Astrocyte (in vitro differentiated cells and primary cell): ENCODE results near the gene PXT1. TPM values are rescaled to one million over a fixed set of nuclear protein-coding genes. Genes with fewer than 3 reads are reported as not detected.
"Not testable (repeated sequence)": the region's sequence is repeated elsewhere in the genome, so short reads cannot be mapped to it uniquely, and the experiment has no call there.

ENCODE experiments used
- DNase-seq: peaks from one replicate; pipeline ENCODE4 v3.0.0-alpha.2; 2010; ENCODE audit warnings: low read depth
- FAIRE-seq: peaks from 2 replicates; lab custom pipeline; 2011; peaks lifted over from hg19 to GRCh38; lab: Jason Lieb, UNC
- H2AFZ ChIP-seq: 2 replicates; pipeline ENCODE4 v1.6.0; 2012; ENCODE audit warnings: low read depth, low read length, inconsistent platforms
- H3K27ac ChIP-seq: 2 replicates; pipeline ENCODE4 v1.5.1; 2011; ENCODE audit warnings: low read depth, low read length, inconsistent platforms
- H3K27me3 ChIP-seq: 2 replicates; pipeline ENCODE4 v1.6.0; 2011; ENCODE audit warnings: low read length, inconsistent platforms; ENCODE audit not compliant: insufficient read depth
- H3K36me3 ChIP-seq: 2 replicates; pipeline ENCODE4 v1.5.1; 2011; ENCODE audit warnings: low read length, inconsistent platforms; ENCODE audit not compliant: insufficient read depth
- H3K4me1 ChIP-seq: 2 replicates; pipeline ENCODE4 v1.5.1; 2011; ENCODE audit warnings: low read length, inconsistent platforms; ENCODE audit not compliant: insufficient read depth
- H3K4me2 ChIP-seq: 2 replicates; pipeline ENCODE4 v1.6.0; 2012; ENCODE audit warnings: low read length, inconsistent platforms
- H3K4me3 ChIP-seq: 2 replicates; pipeline ENCODE4 v1.5.1; 2011; ENCODE audit warnings: low read depth, mild to moderate bottlenecking, low read length, inconsistent platforms; ENCODE audit not compliant: insufficient read depth
- H3K79me2 ChIP-seq: 2 replicates; pipeline ENCODE4 v1.6.0; 2012; ENCODE audit warnings: mild to moderate bottlenecking, low read length, inconsistent platforms; ENCODE audit not compliant: insufficient read depth
- H3K9ac ChIP-seq: 2 replicates; pipeline ENCODE4 v1.6.0; 2012; ENCODE audit warnings: mild to moderate bottlenecking, low read length, inconsistent platforms
- H3K9me3 ChIP-seq: 2 replicates; pipeline ENCODE4 v1.5.1; 2012; ENCODE audit warnings: low read depth, mild to moderate bottlenecking, low read length, inconsistent platforms; ENCODE audit not compliant: insufficient read depth
- H4K20me1 ChIP-seq: 2 replicates; pipeline ENCODE4 v1.6.0; 2012; ENCODE audit warnings: low read length, inconsistent platforms; ENCODE audit not compliant: insufficient read depth
- H3K27ac Mint-ChIP-seq: one replicate; pipeline ENCODE4 v1.8.0; 2021; ENCODE audit warnings: mild to moderate bottlenecking, mixed read lengths; ENCODE audit not compliant: unreplicated experiment
- H3K27me3 Mint-ChIP-seq: one replicate; pipeline ENCODE4 v1.8.0; 2021; ENCODE audit warnings: low read depth, mixed read lengths; ENCODE audit not compliant: unreplicated experiment
- H3K36me3 Mint-ChIP-seq: one replicate; pipeline ENCODE4 v1.8.0; 2021; ENCODE audit warnings: low read depth, mixed read lengths; ENCODE audit not compliant: unreplicated experiment
- H3K4me1 Mint-ChIP-seq: one replicate; pipeline ENCODE4 v1.8.0; 2021; ENCODE audit warnings: low read depth, mixed read lengths; ENCODE audit not compliant: unreplicated experiment
- H3K4me3 Mint-ChIP-seq: one replicate; pipeline ENCODE4 v1.8.0; 2021; ENCODE audit warnings: mild to moderate bottlenecking, moderate library complexity, mixed read lengths; ENCODE audit not compliant: unreplicated experiment
- H3K9me3 Mint-ChIP-seq: one replicate; pipeline ENCODE4 v1.8.0; 2021; ENCODE audit warnings: mild to moderate bottlenecking, mixed read lengths; ENCODE audit not compliant: unreplicated experiment
- EZH2 ChIP-seq: IDR thresholded peaks from 2 replicates; pipeline ENCODE4 v1.6.1; 2012; ENCODE audit warnings: mild to moderate bottlenecking, low read length, inconsistent platforms; ENCODE audit not compliant: insufficient read depth
- total RNA-seq: library from RNA; stranded (reverse); gene quantifications from 2 replicates; pipeline ENCODE4 v1.2.1, GENCODE V29; 2021
- TF ChIP-seq, protein P1 (sequence below): IDR thresholded peaks from 2 replicates; pipeline ENCODE4 v1.5.1; 2011; ENCODE audit warnings: low read depth, mild to moderate bottlenecking, inconsistent platforms, low read length, moderate library complexity; ENCODE audit not compliant: insufficient read depth

The PXT1 gene
- total RNA-seq, 1 donor from 2014 or later: 0.09 TPM

GRCh38 chr6:36413489-36414480 is 28.9 kb downstream of the PXT1 start:
- Histone ChIP-seq H3K4me1 (no peaks in the 10 kb centered on the region), H3K27me3 (no peaks in the 10 kb centered on the region), H3K36me3 (no peaks in the 10 kb centered on the region), H3K27ac (no peak overlapping the region), H3K9me3 (no peaks in the 10 kb centered on the region), H2AFZ (no peak overlapping the region), H3K4me3 (no peak overlapping the region), H3K79me2 (no peaks in the 10 kb centered on the region), H3K4me2 (no peak overlapping the region), H4K20me1 (no peaks in the 10 kb centered on the region), H3K9ac (no peak overlapping the region)
- DNase-seq (no peak), FAIRE-seq (no peak)
- Mint-ChIP-seq H3K27me3 (peaks cover 2% of the 10 kb centered on the region), H3K4me3 (no peak overlapping the region), H3K4me1 (peaks cover 10% of the 10 kb centered on the region), H3K27ac (peak overlapping the region; percentile 82), H3K9me3 (no peaks in the 10 kb centered on the region), H3K36me3 (peaks cover 2% of the 10 kb centered on the region)
- TF ChIP-seq, protein P1, sequence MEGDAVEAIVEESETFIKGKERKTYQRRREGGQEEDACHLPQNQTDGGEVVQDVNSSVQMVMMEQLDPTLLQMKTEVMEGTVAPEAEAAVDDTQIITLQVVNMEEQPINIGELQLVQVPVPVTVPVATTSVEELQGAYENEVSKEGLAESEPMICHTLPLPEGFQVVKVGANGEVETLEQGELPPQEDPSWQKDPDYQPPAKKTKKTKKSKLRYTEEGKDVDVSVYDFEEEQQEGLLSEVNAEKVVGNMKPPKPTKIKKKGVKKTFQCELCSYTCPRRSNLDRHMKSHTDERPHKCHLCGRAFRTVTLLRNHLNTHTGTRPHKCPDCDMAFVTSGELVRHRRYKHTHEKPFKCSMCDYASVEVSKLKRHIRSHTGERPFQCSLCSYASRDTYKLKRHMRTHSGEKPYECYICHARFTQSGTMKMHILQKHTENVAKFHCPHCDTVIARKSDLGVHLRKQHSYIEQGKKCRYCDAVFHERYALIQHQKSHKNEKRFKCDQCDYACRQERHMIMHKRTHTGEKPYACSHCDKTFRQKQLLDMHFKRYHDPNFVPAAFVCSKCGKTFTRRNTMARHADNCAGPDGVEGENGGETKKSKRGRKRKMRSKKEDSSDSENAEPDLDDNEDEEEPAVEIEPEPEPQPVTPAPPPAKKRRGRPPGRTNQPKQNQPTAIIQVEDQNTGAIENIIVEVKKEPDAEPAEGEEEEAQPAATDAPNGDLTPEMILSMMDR: no peak
- TF ChIP-seq EZH2: no peak

DNA sequence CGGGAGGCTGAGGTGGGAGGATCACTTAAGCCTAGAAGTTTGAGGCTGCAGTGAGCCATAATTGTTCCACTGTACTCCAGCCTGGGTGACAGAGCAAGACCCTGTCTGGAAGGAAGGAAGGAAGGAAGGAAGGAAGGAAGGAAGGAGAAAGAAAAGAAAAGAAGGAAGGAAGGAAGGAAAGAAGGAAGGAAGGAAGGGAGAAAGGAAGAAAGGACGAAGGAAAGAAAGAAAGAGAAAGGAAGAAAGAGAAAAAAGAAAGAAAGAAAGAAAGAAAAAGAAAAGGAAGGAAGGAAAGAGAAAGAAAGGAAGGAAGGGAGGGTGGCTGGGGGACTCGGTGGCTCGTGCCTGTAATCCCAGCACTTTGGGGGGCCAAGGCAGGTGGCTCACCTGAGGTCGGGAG is 32.9 kb downstream of the PXT1 start:
- not testable (repeated sequence) for FAIRE-seq, H2AFZ ChIP-seq, H3K4me2 ChIP-seq, H3K9me3 ChIP-seq, H3K79me2 ChIP-seq, H3K4me1 Mint-ChIP-seq, H3K27me3 ChIP-seq, H3K4me1 ChIP-seq, DNase-seq, H3K27ac ChIP-seq, H3K27ac Mint-ChIP-seq, H3K4me3 ChIP-seq, H4K20me1 ChIP-seq, H3K9ac ChIP-seq, H3K36me3 Mint-ChIP-seq, H3K4me3 Mint-ChIP-seq, H3K9me3 Mint-ChIP-seq, H3K36me3 ChIP-seq
- H3K27me3 Mint-ChIP-seq: peaks cover 12% of the 10 kb centered on the region

DNA sequence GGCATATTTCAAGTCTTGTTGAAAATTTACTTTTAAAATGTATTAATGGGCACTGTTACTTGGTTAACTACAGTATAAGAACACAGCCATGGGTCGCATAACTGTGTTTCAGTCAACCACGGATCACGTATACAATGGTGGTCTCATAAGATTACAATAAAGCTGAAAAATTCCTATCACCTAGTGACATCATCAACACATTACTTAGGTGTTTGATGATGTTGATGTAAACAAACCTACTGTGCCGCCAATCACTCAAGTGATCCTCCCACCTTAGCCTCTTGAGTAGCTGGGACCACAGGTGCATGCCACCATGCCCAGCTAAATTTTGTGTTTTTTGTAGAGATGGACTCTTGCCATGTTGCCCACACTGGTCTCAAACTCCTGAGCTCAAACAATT is 38.5 kb downstream of the PXT1 start:
- Mint-ChIP-seq H3K36me3 (no peaks in the 10 kb centered on the region), H3K4me1 (peaks cover 5% of the 10 kb centered on the region), H3K9me3 (peaks cover 4% of the 10 kb centered on the region), H3K27me3 (peaks cover 10% of the 10 kb centered on the region), H3K27ac (no peak overlapping the region), H3K4me3 (no peak overlapping the region)
- no peaks in the 10 kb centered on the region for H3K9me3 ChIP-seq
- no peaks in the 10 kb centered on the region for H4K20me1 ChIP-seq
- DNase-seq: no peak
- FAIRE-seq: no peak
- no peaks in the 10 kb centered on the region for H3K79me2 ChIP-seq
- no peak for TF ChIP-seq EZH2
- TF ChIP-seq, protein P1: no peak
- H3K4me3 ChIP-seq: no peak overlapping the region
- H3K4me1 ChIP-seq: no peaks in the 10 kb centered on the region
- no peak overlapping the region for H3K4me2 ChIP-seq
- no peak overlapping the region for H2AFZ ChIP-seq
- H3K27ac ChIP-seq: no peak overlapping the region
- H3K9ac ChIP-seq: no peak overlapping the region
- H3K27me3 ChIP-seq: no peaks in the 10 kb centered on the region
- no peaks in the 10 kb centered on the region for H3K36me3 ChIP-seq
